ENCODE measurements around the gene F11R. TPM values are rescaled to one million over a fixed set of nuclear protein-coding genes. Genes with fewer than 3 reads are reported as not detected.
A peak's percentile ranks its signal among the peaks of the same experiment; 100 is the strongest.

F11R gene
- total RNA-seq, 4 donors from 2014 or later, result 68.4 to 125 (median 97.5) TPM

DNA sequence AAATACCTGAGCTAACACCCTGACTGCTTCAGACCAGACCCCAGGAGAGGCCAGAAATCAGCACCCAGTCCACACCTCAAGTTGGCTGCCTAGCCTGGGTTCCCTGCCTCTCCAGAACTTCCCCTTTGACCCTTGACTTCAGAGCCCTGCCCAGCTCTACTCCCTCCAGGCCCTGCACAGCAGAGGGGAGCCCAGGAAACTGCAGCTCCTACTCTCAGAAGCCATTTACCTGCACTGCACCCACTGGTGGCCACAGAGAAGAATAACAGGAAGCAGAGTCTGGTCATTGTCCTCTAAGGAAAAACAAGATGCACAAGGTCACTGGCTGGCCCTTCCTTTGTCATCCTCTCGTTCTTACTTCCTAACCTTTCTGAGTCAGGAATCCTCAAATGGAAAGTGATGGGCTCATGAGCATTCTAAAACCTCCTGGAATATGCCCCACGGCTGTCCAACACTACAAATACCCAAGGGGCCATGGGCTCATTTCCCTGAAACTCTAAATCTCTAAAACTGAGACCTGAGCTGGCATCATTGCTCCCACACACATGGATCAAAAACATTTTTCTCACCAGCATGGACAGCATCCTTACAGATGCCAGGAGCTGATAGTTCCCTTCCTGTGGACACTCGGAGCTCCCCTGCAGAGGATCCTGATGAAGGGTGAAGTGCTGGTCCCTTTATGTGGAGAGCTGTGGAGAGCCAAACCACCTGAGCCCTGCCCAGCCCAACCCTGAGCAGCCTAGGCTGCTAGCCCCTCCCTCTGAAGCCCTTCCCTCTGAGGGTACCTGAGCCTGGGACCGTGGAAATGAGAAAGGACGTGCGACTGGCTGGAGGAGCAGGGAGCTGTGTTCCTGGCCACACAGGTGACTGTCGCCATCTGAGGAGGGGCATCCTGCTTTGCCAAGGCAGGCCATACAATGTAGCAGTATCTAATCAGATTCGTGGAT lies 66.5 kb downstream of the F11R start, which contains the start of gene ITLN2:
ITLN2 (minus strand) TSS at position 652 of the 947 bp plus-strand sequence; CDS start at position 584, 68 bp downstream.
- intact Hi-C loops (cut with DNase I; ENCODE audit: low total_unique reads), result loop anchor here (10.0 kb wide), 1 partner anchor 120 kb away; no protein-coding TSS in a partner anchor
- no peak within 1 kb of the TSS for H3K4me3 ChIP-seq (ENCODE audit: low read depth, poor library complexity, severe bottlenecking)
- WGBS, 2 donors, result 78 to 79% methylated on average over 8 of the region's 8 CpGs
- no peak for DNase-seq (ENCODE audit: low spot score in 2 of 2)
- no peak for TF ChIP-seq POLR2A (IDR thresholded peaks at IDR 0.05)
- TF ChIP-seq, protein P1, sequence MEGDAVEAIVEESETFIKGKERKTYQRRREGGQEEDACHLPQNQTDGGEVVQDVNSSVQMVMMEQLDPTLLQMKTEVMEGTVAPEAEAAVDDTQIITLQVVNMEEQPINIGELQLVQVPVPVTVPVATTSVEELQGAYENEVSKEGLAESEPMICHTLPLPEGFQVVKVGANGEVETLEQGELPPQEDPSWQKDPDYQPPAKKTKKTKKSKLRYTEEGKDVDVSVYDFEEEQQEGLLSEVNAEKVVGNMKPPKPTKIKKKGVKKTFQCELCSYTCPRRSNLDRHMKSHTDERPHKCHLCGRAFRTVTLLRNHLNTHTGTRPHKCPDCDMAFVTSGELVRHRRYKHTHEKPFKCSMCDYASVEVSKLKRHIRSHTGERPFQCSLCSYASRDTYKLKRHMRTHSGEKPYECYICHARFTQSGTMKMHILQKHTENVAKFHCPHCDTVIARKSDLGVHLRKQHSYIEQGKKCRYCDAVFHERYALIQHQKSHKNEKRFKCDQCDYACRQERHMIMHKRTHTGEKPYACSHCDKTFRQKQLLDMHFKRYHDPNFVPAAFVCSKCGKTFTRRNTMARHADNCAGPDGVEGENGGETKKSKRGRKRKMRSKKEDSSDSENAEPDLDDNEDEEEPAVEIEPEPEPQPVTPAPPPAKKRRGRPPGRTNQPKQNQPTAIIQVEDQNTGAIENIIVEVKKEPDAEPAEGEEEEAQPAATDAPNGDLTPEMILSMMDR (IDR thresholded peaks at IDR 0.05), result no peak

DNA sequence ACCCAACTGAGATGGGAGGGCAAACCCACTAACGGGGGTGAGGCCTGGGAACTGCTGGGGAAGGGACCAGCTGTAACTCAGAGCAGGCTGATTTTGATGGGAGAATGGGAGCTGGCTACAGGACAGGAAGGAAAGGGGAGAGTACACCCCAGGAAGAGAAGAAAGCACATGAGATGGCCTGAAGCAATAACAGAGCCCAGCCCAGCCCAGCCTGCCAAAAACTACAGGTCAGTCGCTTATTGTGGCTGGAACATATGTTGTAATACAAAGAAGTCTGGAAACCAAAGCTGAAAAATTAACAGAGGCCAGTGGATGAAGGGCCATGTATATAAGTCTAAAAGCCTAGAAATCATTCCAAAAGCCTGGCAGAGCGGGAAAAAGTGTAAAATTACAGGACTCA lies 67.9 kb downstream of the F11R start:
- TF ChIP-seq, protein P1 (IDR thresholded peaks at IDR 0.05), result no peak
- no peak for TF ChIP-seq POLR2A (IDR thresholded peaks at IDR 0.05)
- no peak for DNase-seq (ENCODE audit: low spot score in 2 of 2)
- no peak overlapping the region for H3K4me3 ChIP-seq (ENCODE audit: low read depth, poor library complexity, severe bottlenecking)
- 50 to 59% methylated on average over 3 of the region's 3 CpGs for WGBS, 2 donors
- intact Hi-C loops (cut with DNase I; ENCODE audit: low total_unique reads), result loop anchor here (10.0 kb wide), 1 partner anchor 118 kb away; no protein-coding TSS in a partner anchor

DNA sequence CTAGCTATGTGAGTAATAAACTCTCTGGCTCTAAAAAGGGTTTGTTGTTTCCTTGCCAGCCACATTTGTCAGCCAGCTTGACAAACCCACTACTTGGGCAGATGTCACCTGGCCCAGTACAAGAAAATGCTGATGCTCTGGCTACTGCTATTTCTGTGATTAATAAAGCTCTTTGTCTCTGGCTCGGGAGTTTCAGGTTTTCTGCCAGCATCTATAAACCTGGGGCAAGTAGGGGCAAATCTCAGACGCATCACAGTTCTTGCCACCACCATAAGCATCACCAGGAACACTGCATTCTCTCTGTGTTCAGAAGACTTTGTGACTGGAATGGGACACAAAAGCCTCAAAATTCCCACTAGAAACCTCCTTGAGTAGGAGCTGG lies 68.8 kb downstream of the F11R start:
- DNase-seq (ENCODE audit: low spot score in 2 of 2), result peak in 1 of 2 donors; percentile 31
- intact Hi-C loops (cut with DNase I; ENCODE audit: low total_unique reads), result loop anchor here (10.0 kb wide), 1 partner anchor 117 kb away; no protein-coding TSS in a partner anchor
- TF ChIP-seq, protein P1 (IDR thresholded peaks at IDR 0.05), result no peak
- TF ChIP-seq POLR2A (IDR thresholded peaks at IDR 0.05), result no peak
- no peak overlapping the region for H3K4me3 ChIP-seq (ENCODE audit: low read depth, poor library complexity, severe bottlenecking)
- 31 to 33% methylated on average over 2 of the region's 2 CpGs for WGBS, 2 donors

DNA sequence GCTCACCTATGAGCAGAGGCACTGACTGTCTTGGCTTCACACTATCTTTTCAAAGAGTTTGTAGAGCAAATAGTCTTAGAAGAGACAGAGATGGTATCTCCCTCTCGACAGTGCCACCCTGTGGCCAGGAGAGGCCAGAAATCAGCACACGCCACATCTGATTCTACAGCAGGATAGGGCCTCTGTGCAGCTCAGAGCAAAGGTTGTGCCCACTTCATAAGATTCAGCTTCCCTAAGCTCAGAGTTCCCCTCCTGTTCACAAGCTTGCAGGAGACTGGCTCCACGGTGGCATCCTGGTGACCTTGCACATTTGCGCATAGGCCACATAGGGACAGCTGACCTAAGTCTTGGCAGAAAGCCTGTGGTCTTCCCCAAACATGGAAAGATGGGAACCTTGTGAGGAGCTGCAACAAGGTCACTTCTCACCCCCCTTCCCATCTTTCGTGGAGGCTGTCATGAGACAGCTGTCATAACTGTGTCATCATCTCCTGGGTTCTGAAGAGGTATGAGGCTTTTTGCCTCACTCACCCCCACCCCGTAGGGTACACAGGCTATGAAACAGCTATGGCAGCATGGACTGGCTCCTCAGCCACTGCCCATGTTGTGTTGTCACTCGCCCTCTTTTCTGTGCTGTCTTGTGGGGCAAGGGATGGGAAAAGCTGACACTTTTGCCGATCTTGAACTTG lies 69.4 kb downstream of the F11R start:
- no peak for TF ChIP-seq POLR2A (IDR thresholded peaks at IDR 0.05)
- TF ChIP-seq, protein P1 (IDR thresholded peaks at IDR 0.05), result no peak
- intact Hi-C loops (cut with DNase I; ENCODE audit: low total_unique reads), result loop anchor here (10.0 kb wide), 1 partner anchor 117 kb away; no protein-coding TSS in a partner anchor
- no peak overlapping the region for H3K4me3 ChIP-seq (ENCODE audit: low read depth, poor library complexity, severe bottlenecking)
- WGBS, 2 donors, result 34 to 35% methylated on average over 8 of the region's 8 CpGs
- peak; percentile 54 to 89 for DNase-seq (ENCODE audit: low spot score in 2 of 2)

DNA sequence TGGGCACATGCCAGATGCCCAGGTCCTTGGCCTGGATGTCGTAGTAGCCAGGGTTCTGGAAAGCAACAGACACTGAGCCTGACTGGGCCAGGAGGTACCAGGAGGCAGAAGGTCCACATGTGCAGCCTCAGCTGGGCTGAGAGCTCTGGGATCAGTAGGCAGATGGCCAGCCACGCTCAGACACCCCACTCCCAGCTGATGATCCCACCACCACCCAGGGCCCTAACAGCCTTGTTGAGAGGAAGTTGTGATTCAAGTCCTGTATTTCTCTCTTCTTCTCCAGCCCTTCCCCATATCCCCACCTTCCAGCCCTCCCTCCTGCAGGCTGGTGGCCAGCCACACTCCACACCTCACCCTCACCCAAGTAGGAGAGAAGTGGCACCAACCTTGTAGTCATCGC lies 70.3 kb downstream of the F11R start:
- no peak for DNase-seq (ENCODE audit: low spot score in 2 of 2)
- H3K4me3 ChIP-seq (ENCODE audit: low read depth, poor library complexity, severe bottlenecking), result no peak overlapping the region
- 84 to 98% methylated on average over 3 of the region's 3 CpGs for WGBS, 2 donors
- TF ChIP-seq, protein P1 (IDR thresholded peaks at IDR 0.05), result no peak
- TF ChIP-seq POLR2A (IDR thresholded peaks at IDR 0.05), result no peak
- intact Hi-C loops (cut with DNase I; ENCODE audit: low total_unique reads), result loop anchor here (10.0 kb wide), 1 partner anchor 116 kb away; no protein-coding TSS in a partner anchor
